Umbilical cord (tissue), 2 donors: ENCODE results near the gene TEX22. TPM values are rescaled to one million over a fixed set of nuclear protein-coding genes. Genes with fewer than 3 reads are reported as not detected.

Source experiments
- DNase-seq: peaks from one replicate; pipeline ENCODE4 v3.0.0-alpha.2; 2015; ENCODE audit warnings: low spot score
- total RNA-seq: library from RNA; depleted of rRNA; stranded (reverse); fragments of >200 nt; gene quantifications from one replicate; pipeline ENCODE4 v1.2.3, GENCODE V29; 2014; ENCODE audit warnings: low replicate concordance; ENCODE audit not compliant: insufficient read depth

The TEX22 gene
- total RNA-seq, 1 donor from 2014 or later, result not detected

DNA sequence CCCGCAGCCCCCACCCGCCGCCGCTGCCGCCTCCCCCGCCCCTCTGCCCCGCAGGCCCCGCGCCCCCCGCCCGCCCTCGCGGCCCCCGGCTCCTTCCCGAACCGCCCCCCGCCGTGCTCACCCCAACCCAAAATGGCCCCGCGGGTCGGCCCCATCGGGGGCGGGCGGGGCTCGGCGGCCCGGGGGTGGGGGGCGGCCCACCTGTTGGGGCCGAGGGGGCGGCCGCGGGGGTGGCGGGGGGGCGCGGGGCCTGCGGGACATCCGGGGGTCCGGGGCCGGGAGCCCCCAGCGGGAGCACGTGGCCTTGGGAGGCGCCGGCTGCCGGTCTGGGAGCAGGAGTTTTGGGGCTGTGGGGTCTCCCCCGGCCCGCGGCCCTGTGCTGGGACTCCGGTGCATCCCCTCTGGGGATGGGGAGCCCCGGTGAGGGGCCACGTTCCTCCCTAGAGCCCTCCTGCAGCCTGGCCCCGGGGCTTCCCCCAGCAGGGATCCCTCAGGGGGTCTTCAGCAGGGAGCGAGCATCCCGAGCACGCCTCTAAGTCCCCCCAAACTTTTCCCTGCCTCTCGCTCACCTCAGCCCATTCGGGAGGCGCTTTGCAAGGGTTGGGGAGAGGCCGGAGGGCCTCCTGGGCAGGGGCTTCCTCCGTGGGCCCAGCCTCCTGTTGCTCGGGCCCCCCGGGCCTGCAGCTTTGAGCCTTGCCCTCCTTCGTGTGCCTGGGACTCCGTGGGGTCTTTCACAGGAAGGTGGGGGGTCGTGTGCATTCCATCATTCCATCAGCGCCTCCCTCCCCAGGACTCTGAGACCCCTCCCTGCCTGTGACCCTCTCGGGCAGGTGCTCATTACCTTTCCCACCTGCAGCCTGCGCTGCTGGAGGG, 22.0 kb downstream of the TEX22 start:
- DNase-seq, result no peak

DNA sequence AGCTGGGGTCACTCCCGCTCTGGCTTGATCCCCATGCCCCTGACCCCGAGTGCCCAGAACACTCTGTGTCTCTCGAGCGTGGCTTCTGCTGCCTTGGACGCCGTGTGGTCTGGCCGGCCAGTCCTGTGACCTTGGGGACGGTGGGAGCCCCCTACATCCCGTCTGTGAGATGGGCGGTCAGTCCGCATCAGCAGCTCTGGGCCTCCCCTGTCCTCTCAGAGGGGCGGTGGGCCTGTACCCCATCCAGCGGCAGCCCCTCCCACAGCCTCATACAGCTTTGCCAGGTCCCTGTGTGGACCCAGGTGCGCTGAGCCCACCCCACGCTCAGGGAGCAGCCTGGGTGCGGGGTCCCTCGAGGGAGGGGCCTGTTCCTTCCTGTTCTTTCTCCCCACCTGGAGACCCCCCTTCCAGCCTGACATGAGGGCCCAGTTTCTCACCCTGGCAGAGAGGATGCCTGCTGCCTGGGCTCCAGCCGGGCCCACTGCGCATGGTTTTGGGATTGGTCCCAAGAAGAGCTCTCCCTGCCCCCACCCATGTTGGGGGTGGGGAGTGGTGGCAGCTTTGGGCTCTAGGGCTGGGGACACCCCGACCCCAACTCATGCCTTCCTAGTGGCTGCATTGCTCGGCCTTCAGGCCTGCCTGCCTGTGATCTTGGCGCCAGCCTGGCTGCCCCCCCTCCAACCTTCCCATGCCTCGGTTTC, 22.8 kb downstream of the TEX22 start:
- no peak for DNase-seq

DNA sequence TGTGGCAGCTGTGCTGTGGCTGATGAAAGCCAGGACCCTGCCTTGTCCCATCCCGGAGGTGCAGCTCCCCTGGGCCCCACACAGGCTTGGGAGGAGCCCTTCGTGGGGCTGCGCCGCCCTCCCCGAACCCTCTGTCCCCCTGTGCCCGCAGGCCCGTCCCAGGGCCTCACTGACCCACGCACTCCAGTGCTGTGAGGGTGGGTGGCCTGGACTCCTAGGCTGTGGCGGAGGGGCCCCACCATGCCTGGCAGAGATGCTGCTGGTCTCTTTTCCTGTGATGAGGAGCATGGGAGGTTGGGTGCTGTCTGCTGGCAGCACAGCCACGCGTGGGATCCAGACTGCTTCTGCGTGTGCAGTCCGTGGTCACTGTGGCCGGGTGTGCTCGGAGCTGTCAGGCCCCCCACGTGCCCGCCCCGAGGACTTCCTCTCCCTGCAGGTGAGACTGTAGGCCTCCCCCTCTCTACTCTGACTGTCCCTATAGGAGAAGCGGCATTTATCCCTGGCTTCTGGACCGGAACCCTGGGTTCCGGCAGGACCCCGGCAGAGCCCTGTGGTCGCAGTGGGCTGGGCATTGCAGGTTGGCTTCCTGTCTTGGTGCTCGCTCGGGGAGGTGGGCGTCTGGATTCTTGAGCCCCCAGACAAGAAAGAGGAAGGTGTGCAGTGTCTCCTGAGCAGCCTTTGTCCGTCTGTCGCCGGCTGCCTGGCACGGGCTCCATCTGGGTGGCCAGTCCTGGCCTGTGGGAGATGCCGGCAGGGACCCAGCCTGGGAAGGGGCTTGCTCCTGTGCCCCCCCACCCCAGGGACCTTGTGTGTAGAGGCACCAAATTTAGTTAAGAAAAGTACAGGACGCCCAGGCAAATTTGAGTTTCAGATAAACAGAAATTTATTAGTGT, 23.6 kb downstream of the TEX22 start:
- no peak for DNase-seq

DNA sequence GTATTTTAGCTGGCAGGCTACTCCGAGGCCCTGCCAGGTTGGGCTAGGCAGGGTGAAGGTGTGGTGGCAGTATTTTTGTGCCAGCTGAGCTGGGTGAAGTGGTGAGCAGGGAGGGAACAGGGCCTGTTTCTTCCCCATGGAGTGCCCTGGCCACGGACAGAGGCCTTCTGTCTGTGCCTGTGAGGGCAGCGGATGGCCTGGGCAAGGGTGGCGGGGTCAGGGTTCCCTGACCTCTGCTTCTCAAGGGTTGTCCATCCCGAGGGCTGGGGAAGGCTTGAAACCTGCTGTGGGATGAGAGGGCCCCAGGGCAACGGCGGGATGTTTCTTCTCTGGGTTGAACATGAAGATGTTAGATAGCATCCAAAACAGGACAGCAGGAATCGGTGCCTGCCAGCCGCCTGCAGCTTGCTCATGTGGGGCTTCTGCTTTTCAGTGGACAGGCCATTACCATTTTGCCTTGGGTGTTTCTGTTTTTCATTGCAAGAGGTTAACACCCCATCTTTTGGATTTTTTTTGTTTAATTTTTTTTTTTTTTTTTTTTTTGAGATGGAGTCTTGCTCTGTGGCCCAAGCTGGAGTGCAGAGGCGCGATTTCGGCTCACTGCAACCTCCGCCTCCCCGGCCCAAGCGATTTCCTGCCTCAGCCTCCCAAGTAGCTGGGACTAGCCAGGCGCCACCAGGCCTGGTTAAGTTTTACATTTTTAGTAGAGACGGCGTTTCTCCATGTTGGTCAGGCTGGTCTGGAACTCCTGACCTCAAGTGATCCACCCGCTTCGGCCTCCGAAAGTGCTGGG, 24.6 kb downstream of the TEX22 start:
- DNase-seq, result no peak

DNA sequence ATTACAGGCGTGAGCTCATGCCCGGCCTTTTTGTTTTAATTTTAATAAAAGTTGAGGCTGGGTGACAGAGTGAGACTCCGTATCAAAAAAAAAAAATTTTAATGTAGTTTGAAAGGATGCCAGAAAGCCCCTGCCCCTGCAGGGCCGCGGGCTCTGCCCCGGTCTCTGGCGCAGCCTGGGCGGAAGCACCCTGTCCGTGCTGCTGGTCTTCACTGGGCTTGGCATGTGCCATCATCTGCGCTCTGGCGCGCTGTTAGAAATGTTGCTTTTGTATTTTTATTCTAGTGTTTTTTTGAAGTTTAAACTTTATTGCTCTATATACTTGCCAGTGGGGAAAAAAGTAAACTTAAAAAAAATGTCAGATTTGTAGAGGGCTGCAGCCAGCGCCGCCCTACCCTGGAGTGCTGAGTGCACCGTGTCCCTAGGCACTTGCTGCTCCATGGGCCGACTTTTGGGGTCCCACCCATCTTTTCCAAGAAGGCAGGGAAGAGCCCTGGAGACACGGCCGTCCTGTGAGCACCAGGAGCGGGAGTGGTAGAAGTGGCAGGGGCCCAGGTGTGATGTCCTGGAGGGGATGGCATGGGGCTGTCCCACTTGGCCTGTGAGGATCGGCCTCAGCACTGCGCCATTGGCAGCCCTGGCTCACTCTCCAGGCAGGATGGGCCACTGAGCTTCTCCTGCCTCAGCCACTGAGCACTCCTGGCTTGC, 25.3 kb downstream of the TEX22 start:
- DNase-seq, result no peak

DNA sequence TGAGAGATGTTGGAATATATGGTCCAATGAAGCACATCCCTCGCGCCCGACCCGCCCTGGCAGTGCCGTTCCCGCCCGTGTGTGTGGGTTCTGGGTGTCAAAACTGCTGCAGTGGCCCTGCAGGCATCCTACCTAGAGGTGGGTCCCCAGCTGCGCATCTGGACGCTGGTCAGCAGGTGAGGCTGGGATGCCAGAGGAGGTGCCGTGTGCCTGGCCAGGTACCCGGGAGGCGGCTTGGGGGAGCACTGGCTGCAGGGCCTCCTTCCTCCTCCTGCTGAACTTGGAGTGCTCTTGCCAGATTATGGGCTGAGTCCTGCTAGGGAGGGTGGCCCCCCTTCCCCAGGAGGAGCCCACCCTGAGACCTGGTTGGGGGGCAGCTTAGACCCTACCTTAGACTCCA, 26.5 kb downstream of the TEX22 start:
- DNase-seq, result no peak

DNA sequence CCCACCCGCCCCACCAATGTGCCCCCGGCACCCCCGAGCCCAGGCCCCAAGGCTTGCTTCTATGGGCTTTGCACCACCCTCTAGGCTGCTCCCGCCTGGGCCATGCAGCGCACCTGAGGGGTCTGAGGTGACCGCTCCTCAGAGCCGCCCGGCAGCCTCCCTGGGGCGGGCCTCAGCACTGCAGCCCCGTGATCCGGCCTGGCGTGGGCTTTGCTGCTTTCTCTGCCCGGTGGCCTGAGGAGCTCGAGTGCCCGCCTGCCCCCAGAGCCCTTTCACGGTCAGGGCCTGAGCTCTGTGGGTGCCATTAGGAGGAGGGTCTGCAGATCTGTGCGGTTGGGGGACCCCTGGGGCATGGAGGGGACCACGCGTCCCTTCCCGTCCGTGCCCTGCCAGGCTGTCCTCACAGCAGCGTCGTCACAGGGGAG, 27.5 kb downstream of the TEX22 start:
- DNase-seq, result no peak

DNA sequence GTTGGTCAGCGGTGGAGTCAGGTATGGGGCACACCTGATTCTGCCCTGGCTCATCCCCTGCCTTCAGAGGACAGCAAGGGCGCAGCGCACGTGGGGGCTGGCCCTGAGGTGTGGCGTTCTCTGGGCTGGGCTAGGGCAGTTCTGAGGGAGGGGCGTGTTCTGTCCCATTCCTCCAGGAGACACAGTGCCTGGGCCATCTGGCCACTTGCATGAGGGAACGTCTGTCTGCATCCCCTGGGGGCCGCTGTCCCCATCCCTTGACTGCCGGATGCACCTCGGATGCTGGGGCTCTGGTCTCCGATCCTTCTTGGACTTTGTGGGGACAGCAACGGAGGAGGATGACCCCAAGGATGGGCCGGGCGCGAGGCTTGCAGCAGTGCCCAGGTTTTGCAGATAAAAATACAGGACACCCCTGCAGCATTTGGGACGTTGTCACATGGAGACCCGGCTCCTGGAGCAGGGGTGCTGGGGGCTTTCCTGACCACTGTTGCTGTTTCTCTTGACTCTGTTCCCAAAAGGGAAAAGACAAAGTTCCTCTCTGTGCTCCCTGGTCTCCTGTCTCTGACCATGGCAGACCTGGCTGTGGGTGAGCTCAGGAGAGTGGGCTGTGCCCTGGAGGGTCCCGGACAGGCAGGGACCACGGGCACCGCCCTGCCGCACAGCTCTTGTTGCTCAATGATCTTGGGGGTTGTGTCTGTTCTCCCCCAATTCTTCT, 28.2 kb downstream of the TEX22 start:
- no peak for DNase-seq

DNA sequence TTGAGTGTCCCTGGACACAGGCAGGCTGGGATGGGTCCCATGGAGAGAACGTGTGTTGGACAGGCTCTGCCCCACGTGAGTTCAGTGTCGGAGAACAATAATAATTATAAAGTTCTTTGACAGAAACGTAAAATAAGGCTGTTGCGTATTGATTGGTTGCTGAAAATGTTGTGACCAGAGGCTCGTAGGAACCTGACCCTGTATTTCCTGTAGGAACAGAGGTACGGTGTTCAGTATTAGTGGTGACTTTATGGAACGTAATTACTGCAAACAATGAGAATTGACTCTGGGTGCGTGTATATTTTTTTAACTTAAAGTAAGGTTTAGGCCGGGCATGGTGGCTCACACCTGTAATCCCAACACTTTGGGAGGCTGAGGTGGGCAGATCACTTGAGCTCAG, 29.1 kb downstream of the TEX22 start:
- DNase-seq, result no peak

DNA sequence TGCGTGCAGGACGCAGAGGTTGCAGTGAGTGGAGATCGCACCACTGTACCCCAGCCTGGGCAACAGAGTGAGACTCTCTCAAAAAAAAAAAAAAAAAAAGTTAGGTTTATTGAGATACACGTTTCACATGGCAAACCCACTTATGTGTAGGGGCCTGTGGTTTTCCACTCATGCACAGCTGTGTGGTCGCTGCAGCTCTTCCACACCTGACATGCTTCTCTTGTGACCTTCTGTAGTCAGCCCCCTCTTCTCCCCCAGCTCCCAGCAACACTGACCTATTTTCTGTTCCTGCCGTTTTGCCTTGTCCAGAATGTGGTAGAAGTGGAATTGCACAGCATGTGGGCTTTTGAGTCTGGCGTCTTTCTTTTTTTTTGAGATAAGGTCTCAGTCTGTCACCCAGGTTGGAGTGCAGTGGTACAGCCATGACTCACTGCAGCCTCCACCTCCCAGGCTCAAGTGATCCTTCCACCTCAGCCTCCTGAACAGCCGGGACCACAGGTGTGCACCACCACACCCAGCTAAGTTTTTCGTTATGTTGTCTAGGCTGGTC, 29.7 kb downstream of the TEX22 start:
- DNase-seq, result no peak

DNA sequence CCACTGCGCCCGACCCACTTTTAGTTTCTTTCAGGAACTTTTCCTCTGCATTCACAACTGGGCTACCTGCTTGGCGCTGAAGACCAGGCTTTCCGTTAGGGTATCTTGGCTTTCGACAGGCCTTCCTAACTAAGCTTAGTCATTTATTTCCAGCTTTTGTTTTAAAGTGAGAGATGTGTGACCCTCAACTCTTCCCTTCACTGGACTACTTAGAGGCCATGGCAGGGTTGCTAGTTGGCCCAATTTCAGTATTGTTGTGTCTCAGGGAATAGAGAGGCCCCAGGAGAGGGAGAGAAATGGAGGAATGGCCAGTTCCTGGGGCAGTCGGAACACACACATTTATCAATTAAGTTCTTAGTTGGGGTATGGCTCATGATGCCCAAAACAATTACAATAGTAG, 31.7 kb downstream of the TEX22 start:
- DNase-seq, result no peak

DNA sequence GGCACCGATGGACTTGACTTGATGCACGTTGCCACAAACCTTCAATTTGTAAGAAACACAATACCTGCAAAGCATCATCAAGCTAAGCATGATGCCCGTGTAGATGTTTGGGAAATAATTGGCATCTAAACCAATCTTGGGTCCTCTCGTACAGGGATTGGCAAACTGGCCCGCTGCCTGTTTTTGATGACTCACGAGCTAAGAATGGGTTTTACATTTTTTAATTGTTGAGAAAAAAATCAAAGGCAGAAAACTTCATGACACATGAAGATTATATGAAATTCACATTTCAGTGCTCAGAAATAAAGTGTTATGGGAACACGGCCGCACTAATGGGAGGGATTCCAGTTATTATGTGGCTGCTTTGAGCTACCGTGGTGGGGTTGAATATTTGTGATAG, 32.2 kb downstream of the TEX22 start:
- DNase-seq, result no peak

DNA sequence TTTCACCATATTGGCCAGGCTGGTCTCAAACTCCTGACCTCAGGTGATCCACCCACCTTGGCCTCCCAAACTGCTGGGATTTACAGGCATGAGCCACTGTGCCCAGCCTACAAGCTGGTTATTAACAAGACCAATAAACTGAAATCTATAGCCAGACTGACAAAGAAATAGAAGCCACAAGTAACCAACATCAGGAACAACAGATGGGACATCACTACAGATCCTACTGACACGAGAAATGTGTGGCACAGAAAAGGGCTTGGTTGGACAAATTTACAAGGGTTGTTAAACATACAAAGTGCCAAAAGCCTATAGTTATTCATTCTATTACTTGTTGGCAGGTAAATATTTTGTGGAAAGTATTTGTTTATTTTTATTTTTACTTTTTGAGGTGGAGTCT, 32.9 kb downstream of the TEX22 start:
- no peak for DNase-seq

DNA sequence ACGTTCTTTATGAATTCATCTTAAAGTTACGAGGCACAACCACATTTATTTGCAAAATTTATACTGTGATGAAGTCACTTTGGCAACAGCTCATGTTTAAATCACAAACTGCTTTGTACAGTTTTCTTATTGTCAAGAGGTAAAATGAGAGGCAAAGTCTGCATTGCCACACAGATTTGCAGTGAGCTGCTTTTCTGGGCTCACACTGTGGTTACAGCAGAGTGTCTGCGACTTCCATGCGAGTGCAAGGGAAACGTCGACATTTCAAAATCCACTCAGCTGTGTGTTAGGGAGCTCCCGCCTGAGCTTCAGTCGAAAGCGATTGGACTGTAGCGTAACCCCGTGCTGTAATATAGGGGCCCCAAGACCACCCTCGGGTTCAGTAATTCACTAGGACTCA, 34.3 kb downstream of the TEX22 start:
- no peak for DNase-seq

DNA sequence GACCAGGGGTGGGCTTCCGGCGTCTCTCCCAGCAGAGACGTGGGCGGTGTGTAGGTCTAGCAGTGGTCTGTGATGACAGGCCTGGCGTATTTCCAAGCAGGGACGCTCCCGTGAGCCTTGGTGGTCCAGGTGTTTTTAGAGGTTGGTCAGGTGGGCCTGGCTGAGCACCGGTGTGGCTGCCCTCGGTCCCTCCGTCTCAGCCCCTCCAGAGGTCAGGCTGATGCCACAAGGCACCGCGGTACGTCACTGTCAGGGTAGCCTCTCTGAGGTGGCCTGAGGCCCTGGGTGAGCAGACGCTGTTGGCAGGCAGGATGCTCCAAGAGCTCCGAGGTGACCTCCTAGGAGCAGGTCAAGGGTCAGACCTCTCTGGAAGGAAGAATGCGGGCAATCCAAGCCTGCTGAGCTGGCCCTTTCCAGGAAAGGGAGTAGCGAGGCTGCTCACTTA, 34.8 kb downstream of the TEX22 start:
- DNase-seq, result no peak

DNA sequence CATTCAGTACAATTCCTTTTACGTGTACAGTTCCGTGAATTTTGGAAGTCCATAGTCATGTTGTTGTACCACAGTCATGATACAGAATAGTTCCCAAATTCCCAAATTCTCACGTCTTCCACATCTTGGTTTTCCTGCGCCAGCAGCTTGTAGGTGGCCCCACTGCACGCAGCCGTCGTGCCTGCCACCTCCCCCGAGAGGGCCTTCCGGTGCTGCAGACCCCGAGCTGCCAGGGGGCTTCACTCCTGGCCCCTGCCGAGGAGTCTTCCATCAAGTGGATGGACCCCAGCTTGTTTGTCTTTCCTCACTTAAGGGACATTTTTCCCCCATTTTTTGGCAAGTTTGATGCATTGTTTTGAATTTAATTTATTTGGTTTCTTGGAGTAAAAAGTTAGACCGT, 38.1 kb downstream of the TEX22 start:
- DNase-seq, result no peak

DNA sequence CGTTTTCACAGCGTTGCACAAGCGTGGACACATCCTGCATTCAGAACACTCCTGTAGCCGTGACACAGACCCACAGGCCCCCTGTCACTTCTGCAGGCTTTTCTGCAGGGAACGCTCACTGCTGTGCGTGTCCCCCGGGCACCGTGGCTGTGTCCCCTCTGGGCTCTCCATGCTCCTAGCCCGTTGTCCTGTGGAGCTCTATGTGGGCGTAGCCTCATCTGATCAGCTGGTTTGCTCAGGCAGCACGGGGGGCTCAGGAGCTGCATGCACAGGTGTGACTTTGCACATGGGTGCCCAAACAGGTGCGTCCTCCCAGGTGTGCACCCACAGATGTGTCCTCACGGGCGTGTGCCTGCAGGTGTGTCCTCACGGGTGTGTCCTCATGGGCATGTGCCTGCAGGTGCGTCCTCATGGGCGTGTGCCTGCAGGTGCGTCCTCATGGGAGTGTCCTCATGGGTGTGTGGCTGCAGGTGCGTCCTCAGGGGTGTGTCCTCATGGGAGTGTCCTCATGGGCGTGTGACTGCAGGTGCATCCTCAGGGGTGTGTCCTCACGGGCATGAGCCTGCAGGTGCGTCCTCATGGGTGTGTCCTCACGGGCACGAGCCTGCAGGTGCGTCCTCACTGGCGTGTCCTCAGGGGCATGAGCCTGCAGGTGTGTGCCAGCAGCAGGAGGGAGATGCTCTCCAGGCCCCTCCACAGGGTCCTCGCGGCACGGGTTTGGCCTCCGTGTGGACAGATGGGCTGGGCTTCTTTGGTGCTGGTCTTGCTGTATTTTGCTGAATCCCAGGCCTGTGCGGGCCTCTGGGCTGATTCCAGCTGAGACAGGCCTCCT, 38.8 kb downstream of the TEX22 start:
- no peak for DNase-seq

DNA sequence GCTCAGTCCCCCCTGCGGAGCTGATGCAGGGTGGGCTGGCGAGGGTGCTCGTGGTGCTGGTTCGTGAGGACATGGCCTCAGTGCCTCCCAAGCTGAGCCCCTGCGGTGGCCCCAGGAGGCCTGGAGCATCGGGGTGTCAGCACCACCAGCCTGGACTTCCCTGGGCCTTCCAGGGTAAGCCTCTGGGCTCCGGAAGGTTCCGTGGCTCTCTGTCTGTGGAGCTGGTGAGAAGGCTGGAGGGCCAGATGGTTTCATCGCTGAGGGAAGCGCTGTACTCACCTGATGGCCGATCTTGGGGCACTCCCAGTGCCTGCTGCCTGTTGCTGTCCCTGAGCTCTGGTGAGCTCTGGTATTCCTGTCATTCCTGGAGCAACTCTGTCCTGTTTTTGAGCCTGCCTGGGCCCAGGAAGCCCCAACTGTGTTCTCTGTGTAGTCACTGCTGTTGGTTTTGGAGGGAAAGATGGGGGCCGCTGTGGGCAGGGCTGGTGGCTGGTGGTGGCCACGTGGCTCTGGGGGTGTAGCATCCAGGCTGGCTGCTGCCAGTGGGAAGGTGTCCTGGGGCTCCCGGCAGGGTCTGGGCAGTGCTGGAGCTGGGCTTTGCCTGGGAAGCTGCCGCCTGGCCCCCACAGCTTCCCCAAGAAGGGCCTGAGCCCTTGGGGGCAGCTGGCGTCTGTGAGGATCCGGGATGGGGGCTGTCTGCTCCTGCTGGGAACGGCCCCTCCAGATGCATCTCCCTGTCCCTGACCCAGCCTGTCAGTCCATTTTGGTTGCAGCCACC, 39.6 kb downstream of the TEX22 start:
- DNase-seq, result no peak
